H1 (cell line): ENCODE measurements around the gene ACYP2. TPM values are rescaled to one million over a fixed set of nuclear protein-coding genes. Genes with fewer than 3 reads are reported as not detected.

ENCODE experiments used
- BACH1 ChIP-seq: IDR thresholded peaks from 2 replicates; pipeline ENCODE4 v1.6.1; 2012; ENCODE audit warnings: low read length, improper control_type of control experiment
- CHD1 ChIP-seq: IDR thresholded peaks from 2 replicates; pipeline ENCODE4 v1.6.1; 2012; ENCODE audit warnings: low read depth, low read length, improper control_type of control experiment
- CHD7 ChIP-seq: fragments of 300-600 bp; sonication (generic); IDR thresholded peaks from 2 replicates; pipeline ENCODE4 v1.7.1; 2012; ENCODE audit warnings: low read length, moderate library complexity, mild to moderate bottlenecking, inconsistent platforms; ENCODE audit not compliant: insufficient replicate concordance
- EGR1 ChIP-seq: IDR thresholded peaks from 2 replicates; pipeline ENCODE4 v1.6.1; 2011; ENCODE audit warnings: low read depth, low read length, borderline replicate concordance
- HDAC2 ChIP-seq, 2 experiments: fragments of 300-600 bp in 1 of 2; sonication (generic) in 1 of 2; IDR thresholded peaks; 2 replicates each; pipeline ENCODE4 v1.6.1; 2011 to 2012; ENCODE audit warnings: low read depth in 2 of 2, low read length in 2 of 2, mild to moderate bottlenecking in 2 of 2, moderate library complexity in 2 of 2, borderline replicate concordance in 1 of 2, inconsistent platforms in 1 of 2
- PHF8 ChIP-seq: fragments of 200-600 bp; sonication (generic); conservative IDR thresholded peaks from 2 replicates; pipeline ENCODE4 v1.7.1; 2012; ENCODE audit warnings: low read depth, mild to moderate bottlenecking, inconsistent platforms, low read length, moderate library complexity
- POLR2A ChIP-seq, 2 experiments: IDR thresholded peaks; 1 replicate in 1 of 2; 2 replicates in 1 of 2; pipeline ENCODE4 v1.6.1; 2011; ENCODE audit warnings: low read depth in 2 of 2, low read length in 2 of 2, mild to moderate bottlenecking in 2 of 2; ENCODE audit errors: control extremely low read depth in 1 of 2
- POLR2AphosphoS5 ChIP-seq: IDR thresholded peaks from 2 replicates; pipeline ENCODE4 v1.6.1; 2011; ENCODE audit warnings: low read depth, low read length
- SAP30 ChIP-seq: fragments of 300-600 bp; sonication (generic); IDR thresholded peaks from 2 replicates; pipeline ENCODE4 v1.7.1; 2012; ENCODE audit warnings: low read length, moderate library complexity, mild to moderate bottlenecking, inconsistent platforms; ENCODE audit not compliant: insufficient read depth, insufficient replicate concordance
- TBP ChIP-seq: IDR thresholded peaks from 2 replicates; pipeline ENCODE4 v1.6.1; 2011; ENCODE audit warnings: low read depth, low read length, improper control_type of control experiment
- polyA plus RNA-seq, 7 experiments: library from polyadenylated mRNA; depleted of rRNA in 3 of 7; stranded (reverse) in 5 of 7; unstranded in 2 of 7; fragments of >200 nt in 5 of 7; fragments of 200-250 nt in 2 of 7; gene quantifications; 1 replicate in 5 of 7; 2 replicates in 1 of 7; 4 replicates in 1 of 7; pipeline versions ENCODE4 v1.2.1 to v1.2.3, GENCODE V29; 2011 to 2013; ENCODE audit warnings: missing spikeins in 2 of 7, mixed read lengths in 2 of 7
- total RNA-seq: library from RNA; stranded (reverse); fragmentation: NEBNext Ultra II Directional; extraction: Animal tissue kit (Norgen Biotek cat#: 25700); gene quantifications from 2 replicates; pipeline ENCODE4 v1.2.1, GENCODE V29; 2021

Gene ACYP2
- total and polyA plus RNA-seq, 2 of the 8 experiments (the other 6 are each of a cell fraction or from before 2014, with no cell fraction given): 3.4 to 4.4 TPM

DNA sequence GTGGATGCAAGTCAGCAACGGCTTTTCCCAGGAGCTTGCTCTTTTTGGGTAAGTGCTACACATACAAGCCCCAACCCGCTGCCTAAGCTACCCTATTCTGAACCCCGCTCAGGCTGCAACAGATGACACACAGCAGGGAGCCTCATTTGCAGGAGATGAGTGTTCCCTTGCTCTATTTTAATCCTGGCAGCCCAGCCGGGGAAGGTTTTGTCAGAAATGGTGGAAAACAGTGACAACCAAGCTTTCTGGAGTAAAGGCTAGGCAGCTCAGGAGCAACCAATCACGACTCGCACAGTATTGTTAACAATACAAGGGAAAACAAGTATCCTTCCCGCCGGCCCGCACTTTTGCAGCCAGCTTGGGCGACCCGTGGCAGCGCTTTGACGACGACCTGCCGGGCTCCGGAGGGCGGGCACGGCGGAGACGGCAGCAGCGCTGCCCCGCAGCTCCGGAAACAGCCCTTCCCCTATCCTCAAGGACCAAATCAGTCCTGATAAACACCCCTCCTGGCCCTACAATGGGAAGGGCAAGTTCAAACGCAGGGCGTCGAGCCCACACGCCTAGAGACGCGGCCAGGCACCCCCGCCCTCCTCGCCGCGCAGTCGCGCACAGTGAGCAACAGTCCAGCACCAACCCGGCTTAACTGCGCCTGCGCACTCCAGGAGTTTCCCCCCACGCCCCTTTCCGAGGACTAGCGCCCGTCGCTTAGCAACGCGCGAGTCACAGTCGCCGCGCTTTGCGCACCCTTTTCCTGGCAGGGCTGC is 214.9 kb downstream of the ACYP2 start (continued):
- TF ChIP-seq CHD7 (no peak), POLR2A (IDR thresholded peaks at IDR 0.05; ENCODE audit: control extremely low read depth in 1 of 2, low read depth in 2 of 2, low read length in 2 of 2) (peak; percentile 58 to 83), CHD1 (no peak), PHF8 (peak; percentile 70), TBP (peak; percentile 53; the same call in 1 of the 2 replicates), POLR2AphosphoS5 (peak; percentile 89), SAP30 (no peak), EGR1 (no peak), HDAC2 (IDR thresholded peaks at IDR 0.05; ENCODE audit: borderline replicate concordance in 1 of 2, low read depth in 2 of 2, low read length in 2 of 2) (peak in 1 of 2 experiments; percentile 62; a peak in 1 of 4 replicates), BACH1 (0 out of 2 replicates have a peak, but pooled peaks have one; percentile 30)
